GM12878 (cell line): ENCODE results near the gene CERK. TPM values are rescaled to one million over a fixed set of nuclear protein-coding genes. Genes with fewer than 3 reads are reported as not detected.

Experiments
- ATAC-seq: fragments of 200-7000 bp; cut with Tn5 transposase; 3 replicates; pipeline ENCODE4 v1.9.1; 2020; ENCODE audit warnings: mild to moderate bottlenecking, moderate library complexity
- BruUV-seq: library from RNA; stranded (reverse); fragments of 400-500 nt; replicated peaks from 2 replicates; lab custom pipeline; 2021; lab: Mats Ljungman, UMichigan
- CTCF ChIA-PET: fragments of 300-600 bp; sonication (Branson Sonifier 250); formaldehyde crosslinking; extraction: SDS; loops from one replicate; lab custom pipeline; 2021; ENCODE audit warnings: inconsistent platforms; lab: Yijun Ruan, JAX
- POLR2A ChIA-PET: fragments of 350-600 bp; formaldehyde crosslinking; extraction: SDS; loops from one replicate; lab custom pipeline; 2021; ENCODE audit warnings: inconsistent platforms; lab: Charles Lee
- RAD21 ChIA-PET: fragments of 300-600 bp; sonication (Branson Sonifier 250); formaldehyde crosslinking; loops from one replicate; lab custom pipeline; 2023; ENCODE audit warnings: antibody characterized with exemption; ENCODE audit not compliant: unreplicated experiment; lab: Charles Lee
- SMC1A ChIA-PET: fragments of 300-600 bp; sonication (Branson Sonifier 250); formaldehyde crosslinking; loops from one replicate; lab custom pipeline; 2023; ENCODE audit not compliant: unreplicated experiment, uncharacterized antibody; lab: Charles Lee
- DNase-seq: peaks from one replicate; pipeline ENCODE4 v3.0.0-alpha.2; 2011; ENCODE audit warnings: low read depth, low spot score
- FAIRE-seq: peaks from 3 replicates; lab custom pipeline; 2011; peaks lifted over from hg19 to GRCh38; lab: Jason Lieb, UNC
- H2AFZ ChIP-seq: 2 replicates; pipeline ENCODE4 v1.6.0; 2011; ENCODE audit warnings: low read depth, low read length, control low read depth; ENCODE audit not compliant: control insufficient read depth
- H3K27ac ChIP-seq: 2 replicates; pipeline ENCODE4 v1.5.1; 2011; ENCODE audit warnings: control low read depth; ENCODE audit not compliant: control insufficient read depth, insufficient read depth
- H3K27me3 ChIP-seq, 2 experiments: replicated peaks in 1 of 2; 2 replicates each; pipeline versions ENCODE4 v1.6.0 to v1.6.1; 2011; ENCODE audit warnings: low read length in 1 of 2; ENCODE audit not compliant: control insufficient read depth in 2 of 2, insufficient read depth in 2 of 2
- H3K36me3 ChIP-seq, 2 experiments: 2 replicates each; pipeline ENCODE4 v1.5.1; 2011; ENCODE audit warnings: low read length in 1 of 2; ENCODE audit not compliant: control insufficient read depth in 2 of 2, insufficient read depth in 2 of 2
- H3K4me1 ChIP-seq: 2 replicates; pipeline ENCODE4 v1.6.1; 2011; ENCODE audit warnings: mild to moderate bottlenecking, low read length, moderate library complexity, mixed read lengths; ENCODE audit not compliant: control insufficient read depth, insufficient read depth
- H3K4me2 ChIP-seq: 2 replicates; pipeline ENCODE4 v1.6.0; 2011; ENCODE audit warnings: control low read depth; ENCODE audit not compliant: control insufficient read depth, insufficient read depth
- H3K4me3 ChIP-seq: fragments of 200-600 bp; sonication (generic); 2 replicates; pipeline ENCODE4 v1.5.1; 2016
- H3K79me2 ChIP-seq: 2 replicates; pipeline ENCODE4 v1.6.0; 2011; ENCODE audit warnings: low read length; ENCODE audit not compliant: control insufficient read depth, insufficient read depth
- H3K9ac ChIP-seq: 2 replicates; pipeline ENCODE4 v1.8.0; 2011; ENCODE audit warnings: low read length, control low read depth, mixed read lengths; ENCODE audit not compliant: control insufficient read depth, insufficient read depth
- H3K9me3 ChIP-seq: replicated peaks from 3 replicates; pipeline ENCODE4 v1.5.1; 2011; ENCODE audit warnings: mild to moderate bottlenecking, low read length; ENCODE audit not compliant: control insufficient read depth, insufficient read depth
- H4K20me1 ChIP-seq: 2 replicates; pipeline ENCODE4 v1.6.0; 2011; ENCODE audit not compliant: control insufficient read depth, insufficient read depth
- CEBPZ ChIP-seq: fragments of 150-350 bp; IDR thresholded peaks from 2 replicates; pipeline ENCODE4 v1.6.1; 2016; ENCODE audit warnings: low read depth, low read length
- CHD1 ChIP-seq: IDR thresholded peaks from 2 replicates; pipeline ENCODE4 v1.6.1; 2012; ENCODE audit warnings: low read depth, low read length, improper control_type of control experiment
- E2F4 ChIP-seq: IDR thresholded peaks from 2 replicates; pipeline ENCODE4 v1.6.1; 2012; ENCODE audit warnings: low read depth, low read length, improper control_type of control experiment
- E2F8 ChIP-seq: fragments of 450-650 bp; IDR thresholded peaks from 2 replicates; pipeline ENCODE4 v1.6.1; 2018; ENCODE audit warnings: mild to moderate bottlenecking, low read depth, moderate library complexity; ENCODE audit not compliant: partially characterized antibody
- EGR1 ChIP-seq, 2 experiments: IDR thresholded peaks; 1 replicate in 1 of 2; 2 replicates in 1 of 2; pipeline ENCODE4 v1.6.1; 2011 to 2012; ENCODE audit warnings: low read depth in 2 of 2, low read length in 2 of 2, borderline replicate concordance in 1 of 2, mild to moderate bottlenecking in 1 of 2, moderate library complexity in 1 of 2
- FOS ChIP-seq: IDR thresholded peaks from 3 replicates; pipeline ENCODE4 v1.6.1; 2011; ENCODE audit warnings: borderline replicate concordance; ENCODE audit not compliant: insufficient read length; ENCODE audit errors: extremely low read depth
- NFYA ChIP-seq: IDR thresholded peaks from 2 replicates; pipeline ENCODE4 v1.6.1; 2011; ENCODE audit warnings: low read depth, mild to moderate bottlenecking, low read length, improper control_type of control experiment, borderline replicate concordance
- WGBS: methylation state at CpG from one replicate; pipeline ENCODE4 v1.1.6; 2016; ENCODE audit warnings: low lambda C conversion rate; ENCODE audit not compliant: insufficient replicate concordance, insufficient coverage; ENCODE audit errors: missing lambda C conversion rate; 5-methylcytosine and 5-hydroxymethylcytosine counted together
- in situ Hi-C: fragments of 300-500 bp; cut with MboI; formaldehyde crosslinking; loops from 9 replicates; pipeline ENCODE4 v1.14.3; 2018; ENCODE audit warnings: mixed read lengths
- intact Hi-C: fragments of 100-400 bp; cut with micrococcal nuclease; formaldehyde crosslinking; loops from one replicate; pipeline ENCODE4 v1.14.2; 2022; ENCODE audit not compliant: unreplicated experiment
- polyA plus RNA-seq, 11 experiments: library from polyadenylated mRNA; depleted of rRNA in 4 of 11; unstranded in 6 of 11; stranded (reverse) in 5 of 11; fragments of >200 nt; fragmentation: Nextera tagmentation in 4 of 11; fragmentation: Illumina TruSeq in 1 of 11; extraction: Ambion mirVana in 4 of 11; extraction: Trizol in 1 of 11; gene quantifications; 1 replicate in 1 of 11; 2 replicates in 10 of 11; pipeline versions ENCODE4 v1.2.1 to v1.2.3, GENCODE V29; 2011 to 2016; ENCODE audit warnings: inconsistent platforms in 2 of 11, missing spikeins in 2 of 11, low read depth in 1 of 11
- total RNA-seq, 4 experiments: library from RNA; depleted of rRNA in 3 of 4; stranded (reverse); fragments of >200 nt in 3 of 4; fragmentation: Illumina TruSeq in 1 of 4; extraction: Trizol in 1 of 4; gene quantifications; 2 replicates each; pipeline versions ENCODE4 v1.2.1 to v1.2.3, GENCODE V29; 2013 to 2021
- TF ChIP-seq, protein P1 (sequence below): fragments of 450-650 bp; conservative IDR thresholded peaks from 2 replicates; pipeline ENCODE4 v1.6.1; 2017; ENCODE audit warnings: mild to moderate bottlenecking, moderate library complexity
- TF ChIP-seq, protein P2 (sequence below): IDR thresholded peaks from 2 replicates; pipeline ENCODE4 v1.6.1; 2012; ENCODE audit warnings: low read depth, low read length, improper control_type of control experiment

The CERK gene
- total and polyA plus RNA-seq, 10 of the 15 experiments (the other 5 are each of a cell fraction or from before 2014, with no cell fraction given): 4.0 to 41.1 (median 30.2) TPM

GRCh38 chr22:46657655-46657953, 80.4 kb downstream of the CERK start (continued):
- TF ChIP-seq EGR1 (IDR thresholded peaks at IDR 0.05; ENCODE audit: borderline replicate concordance in 1 of 2, low read depth in 2 of 2, low read length in 2 of 2): no peak

DNA sequence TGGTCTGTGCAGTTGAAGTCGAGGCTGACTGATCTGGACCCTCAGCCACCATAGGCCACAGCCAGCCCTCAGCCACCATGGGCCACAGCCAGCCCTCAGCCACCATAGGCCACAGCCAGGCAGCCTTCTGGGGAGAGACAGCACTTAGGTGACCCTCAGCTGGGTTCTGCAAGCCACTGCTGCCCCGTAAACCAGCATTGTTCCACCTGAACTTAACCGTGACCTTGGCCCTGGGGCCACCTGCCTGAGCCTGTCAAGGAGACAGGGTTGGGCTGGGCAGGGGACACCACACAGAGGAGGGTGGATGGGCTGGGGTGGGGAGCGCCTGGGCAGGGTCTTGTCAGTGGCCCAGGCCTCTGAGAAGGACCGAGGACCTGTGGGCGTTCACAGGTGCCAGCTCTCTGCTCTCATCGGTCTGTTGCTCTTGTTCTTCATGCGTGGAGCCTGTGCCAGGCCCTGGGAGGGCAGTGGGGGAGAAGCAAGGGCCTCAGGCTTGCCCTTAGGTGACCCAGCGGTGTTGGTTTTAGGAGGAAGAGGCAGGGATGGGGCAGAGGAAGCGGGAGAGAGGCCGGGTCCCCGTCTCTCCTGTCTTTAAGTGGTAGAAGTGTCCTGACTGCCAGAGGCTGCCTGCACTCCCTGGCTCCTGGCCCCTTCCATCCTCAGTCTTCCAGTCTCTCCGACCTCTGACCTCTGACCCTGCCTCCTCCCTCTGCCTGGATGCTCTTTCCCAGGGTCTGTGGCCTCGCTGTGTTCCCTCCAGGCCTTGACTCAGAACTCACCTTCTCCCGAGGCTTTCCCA, 81.0 kb downstream of the CERK start:
- Histone ChIP-seq H3K36me3 (peaks cover 0 to 6% of the 10 kb centered on the region in 2 experiments; a peak in 2 of 4 replicates), H3K4me3 (no peak overlapping the region), H3K4me2 (no peak overlapping the region), H3K79me2 (no peaks in the 10 kb centered on the region), H3K27ac (no peak overlapping the region), H3K4me1 (peaks cover 7% of the 10 kb centered on the region), H2AFZ (no peak overlapping the region), H3K27me3 (no peaks in the 10 kb centered on the region), H3K9ac (no peak overlapping the region), H3K9me3 (no peaks in the 10 kb centered on the region), H4K20me1 (no peaks in the 10 kb centered on the region)
- DNase-seq (no peak), FAIRE-seq (no peak), ATAC-seq (no peak)
- in situ Hi-C loops (no loop called here), intact Hi-C loops (no loop called here)
- 64% methylated on average over 13 of the region's 15 CpGs for WGBS
- ChIA-PET POLR2A (no interaction called here), SMC1A (no interaction called here), CTCF (no interaction called here), RAD21 (no interaction called here)
- no TSS peak for BruUV-seq
- TF ChIP-seq E2F4 (no peak), FOS (no peak), CHD1 (no peak), EGR1 (IDR thresholded peaks at IDR 0.05; ENCODE audit: borderline replicate concordance in 1 of 2, low read depth in 2 of 2, low read length in 2 of 2) (no peak), E2F8 (no peak), NFYA (no peak), CEBPZ (no peak)
- TF ChIP-seq, protein P1, sequence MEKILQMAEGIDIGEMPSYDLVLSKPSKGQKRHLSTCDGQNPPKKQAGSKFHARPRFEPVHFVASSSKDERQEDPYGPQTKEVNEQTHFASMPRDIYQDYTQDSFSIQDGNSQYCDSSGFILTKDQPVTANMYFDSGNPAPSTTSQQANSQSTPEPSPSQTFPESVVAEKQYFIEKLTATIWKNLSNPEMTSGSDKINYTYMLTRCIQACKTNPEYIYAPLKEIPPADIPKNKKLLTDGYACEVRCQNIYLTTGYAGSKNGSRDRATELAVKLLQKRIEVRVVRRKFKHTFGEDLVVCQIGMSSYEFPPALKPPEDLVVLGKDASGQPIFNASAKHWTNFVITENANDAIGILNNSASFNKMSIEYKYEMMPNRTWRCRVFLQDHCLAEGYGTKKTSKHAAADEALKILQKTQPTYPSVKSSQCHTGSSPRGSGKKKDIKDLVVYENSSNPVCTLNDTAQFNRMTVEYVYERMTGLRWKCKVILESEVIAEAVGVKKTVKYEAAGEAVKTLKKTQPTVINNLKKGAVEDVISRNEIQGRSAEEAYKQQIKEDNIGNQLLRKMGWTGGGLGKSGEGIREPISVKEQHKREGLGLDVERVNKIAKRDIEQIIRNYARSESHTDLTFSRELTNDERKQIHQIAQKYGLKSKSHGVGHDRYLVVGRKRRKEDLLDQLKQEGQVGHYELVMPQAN: no peak
- TF ChIP-seq, protein P2, sequence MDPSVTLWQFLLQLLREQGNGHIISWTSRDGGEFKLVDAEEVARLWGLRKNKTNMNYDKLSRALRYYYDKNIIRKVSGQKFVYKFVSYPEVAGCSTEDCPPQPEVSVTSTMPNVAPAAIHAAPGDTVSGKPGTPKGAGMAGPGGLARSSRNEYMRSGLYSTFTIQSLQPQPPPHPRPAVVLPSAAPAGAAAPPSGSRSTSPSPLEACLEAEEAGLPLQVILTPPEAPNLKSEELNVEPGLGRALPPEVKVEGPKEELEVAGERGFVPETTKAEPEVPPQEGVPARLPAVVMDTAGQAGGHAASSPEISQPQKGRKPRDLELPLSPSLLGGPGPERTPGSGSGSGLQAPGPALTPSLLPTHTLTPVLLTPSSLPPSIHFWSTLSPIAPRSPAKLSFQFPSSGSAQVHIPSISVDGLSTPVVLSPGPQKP: no peak
